GM06990 (cell line): ENCODE measurements around the gene NPAS3.
A peak's percentile ranks its signal among the peaks of the same experiment; 100 is the strongest.

ENCODE experiments used
- DNase-seq: peaks from one replicate; pipeline ENCODE4 v3.0.0-alpha.2; 2011; ENCODE audit not compliant: insufficient read length; ENCODE audit errors: extremely low read depth
- H3K27me3 ChIP-seq: replicated peaks from 2 replicates; pipeline ENCODE4 v1.6.0; 2011; ENCODE audit warnings: low read length; ENCODE audit not compliant: control insufficient read depth, insufficient read depth
- H3K36me3 ChIP-seq: 2 replicates; pipeline ENCODE4 v1.5.1; 2011; ENCODE audit warnings: low read length; ENCODE audit not compliant: control insufficient read depth, insufficient read depth
- H3K4me3 ChIP-seq: replicated peaks from 2 replicates; pipeline ENCODE4 v1.5.1; 2011; ENCODE audit warnings: low read depth, mild to moderate bottlenecking, control low read depth, low read length
- CTCF ChIP-seq: IDR thresholded peaks from 2 replicates; pipeline ENCODE4 v1.5.1; 2011; ENCODE audit warnings: low read length, control low read depth, mild to moderate bottlenecking, inconsistent platforms; ENCODE audit not compliant: insufficient read depth, poor library complexity, severe bottlenecking

The NPAS3 gene

DNA sequence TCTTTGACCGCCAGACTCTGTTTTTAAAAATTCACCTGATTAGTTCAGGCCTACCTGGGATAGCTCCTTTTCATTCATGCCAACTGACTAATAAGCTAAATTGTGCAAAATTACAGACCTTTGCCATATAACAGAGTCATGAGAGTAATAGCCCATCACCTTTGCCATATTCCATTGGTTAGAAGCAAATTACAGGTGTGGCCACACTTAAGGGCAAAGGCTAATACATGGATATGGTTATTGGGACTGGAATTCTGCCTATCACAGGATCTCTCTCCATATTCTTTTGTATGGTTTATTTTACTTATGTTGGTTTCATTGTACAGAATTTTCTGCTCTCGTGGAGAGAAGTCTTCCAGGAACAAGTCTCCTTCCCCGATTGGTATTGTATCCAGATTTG, 897.0 kb downstream of the NPAS3 start:
- no peak for TF ChIP-seq CTCF
- H3K4me3 ChIP-seq, result no peak overlapping the region
- H3K27me3 ChIP-seq, result no peaks in the 10 kb centered on the region
- H3K36me3 ChIP-seq, result no peaks in the 10 kb centered on the region
- no peak for DNase-seq

- TF ChIP-seq CTCF, result no peak
- no peaks in the 10 kb centered on the region for H3K36me3 ChIP-seq
- no peaks in the 10 kb centered on the region for H3K27me3 ChIP-seq
- H3K4me3 ChIP-seq, result no peak overlapping the region
- no peak for DNase-seq
These were observed 897.7 kb downstream of the NPAS3 start for GRCh38 chr14:33836203-33836899.

GRCh38 chr14:33836900-33837577, 898.4 kb downstream of the NPAS3 start:
- H3K27me3 ChIP-seq, result no peaks in the 10 kb centered on the region
- no peak for TF ChIP-seq CTCF
- DNase-seq, result no peak
- H3K36me3 ChIP-seq, result no peaks in the 10 kb centered on the region
- no peak overlapping the region for H3K4me3 ChIP-seq

DNA sequence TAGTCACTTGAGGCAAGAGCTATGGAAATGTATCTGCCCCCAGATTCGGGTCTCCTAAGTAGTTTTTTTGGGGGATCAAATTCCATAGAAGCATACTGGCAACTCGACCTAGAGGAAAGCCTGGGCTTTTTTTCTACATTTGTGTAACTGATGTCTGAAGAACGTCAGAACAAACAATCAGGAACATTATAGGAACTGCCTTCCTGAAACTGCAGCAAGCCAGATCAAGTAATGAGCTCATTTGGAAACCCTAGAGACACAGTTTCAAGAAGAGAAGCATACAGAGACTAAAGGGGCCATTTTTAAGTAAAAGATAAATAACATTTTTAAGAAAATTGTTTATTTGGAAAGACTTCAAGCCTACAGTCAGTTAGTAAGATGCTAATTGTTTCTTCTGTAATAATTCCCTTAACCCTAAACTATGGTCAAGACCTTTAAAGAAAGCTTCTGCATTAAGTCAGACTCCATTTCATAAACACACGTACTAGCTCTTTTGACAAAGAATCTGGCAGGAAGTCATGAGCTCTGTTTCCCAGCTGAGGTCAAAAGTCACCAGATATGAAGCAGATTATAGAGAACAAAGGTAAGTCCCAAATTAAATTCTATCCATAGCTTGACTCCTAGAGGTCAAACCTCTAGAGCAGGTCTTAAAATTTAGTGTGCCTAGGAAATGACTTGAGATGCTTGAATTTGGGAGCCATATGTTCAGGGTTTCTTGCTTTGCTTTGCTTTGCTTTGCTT, 899.4 kb downstream of the NPAS3 start:
- Histone ChIP-seq H3K36me3 (no peaks in the 10 kb centered on the region), H3K27me3 (no peaks in the 10 kb centered on the region), H3K4me3 (no peak overlapping the region)
- DNase-seq, result no peak
- TF ChIP-seq CTCF, result no peak

- peak; percentile 72 for TF ChIP-seq CTCF
- no peak for DNase-seq
- H3K27me3 ChIP-seq, result no peaks in the 10 kb centered on the region
- no peaks in the 10 kb centered on the region for H3K36me3 ChIP-seq
- H3K4me3 ChIP-seq, result no peak overlapping the region
These were observed 900.8 kb downstream of the NPAS3 start for GRCh38 chr14:33839193-33840076.
